Chondrocyte (in vitro differentiated cells): ENCODE measurements around the gene GABRG3. TPM values are rescaled to one million over a fixed set of nuclear protein-coding genes. Genes with fewer than 3 reads are reported as not detected.

Source experiments
- DNase-seq: peaks from one replicate; pipeline ENCODE4 v3.0.0; 2021; ENCODE audit warnings: mixed read lengths, low spot score
- H3K27ac Mint-ChIP-seq: one replicate; pipeline ENCODE4 v1.8.0; 2021; ENCODE audit warnings: mild to moderate bottlenecking, moderate library complexity, mixed read lengths; ENCODE audit not compliant: unreplicated experiment
- H3K27me3 Mint-ChIP-seq: 2 replicates; pipeline ENCODE4 v1.8.0; 2021; ENCODE audit warnings: low read depth, mixed read lengths
- H3K36me3 Mint-ChIP-seq: 2 replicates; pipeline ENCODE4 v1.8.0; 2021; ENCODE audit warnings: low read depth, mixed read lengths
- H3K4me1 Mint-ChIP-seq: 2 replicates; pipeline ENCODE4 v1.8.0; 2021; ENCODE audit warnings: low read depth, mild to moderate bottlenecking, mixed read lengths
- H3K4me3 Mint-ChIP-seq: one replicate; pipeline ENCODE4 v1.8.0; 2021; ENCODE audit warnings: mild to moderate bottlenecking, moderate library complexity, mixed read lengths; ENCODE audit not compliant: unreplicated experiment
- H3K9me3 Mint-ChIP-seq: 2 replicates; pipeline ENCODE4 v1.8.0; 2021; ENCODE audit warnings: low read depth, mixed read lengths
- CTCF ChIP-seq: fragments of 200-600 bp; sonication (generic); IDR thresholded peaks from 2 replicates; pipeline ENCODE4 v1.5.0; 2021; ENCODE audit warnings: antibody characterized with exemption, mild to moderate bottlenecking, moderate library complexity
- total RNA-seq: library from RNA; stranded (reverse); gene quantifications from 3 replicates; pipeline ENCODE4 v1.2.1, GENCODE V29; 2021

Gene GABRG3
- total RNA-seq, 1 donor from 2014 or later, result not detected

DNA sequence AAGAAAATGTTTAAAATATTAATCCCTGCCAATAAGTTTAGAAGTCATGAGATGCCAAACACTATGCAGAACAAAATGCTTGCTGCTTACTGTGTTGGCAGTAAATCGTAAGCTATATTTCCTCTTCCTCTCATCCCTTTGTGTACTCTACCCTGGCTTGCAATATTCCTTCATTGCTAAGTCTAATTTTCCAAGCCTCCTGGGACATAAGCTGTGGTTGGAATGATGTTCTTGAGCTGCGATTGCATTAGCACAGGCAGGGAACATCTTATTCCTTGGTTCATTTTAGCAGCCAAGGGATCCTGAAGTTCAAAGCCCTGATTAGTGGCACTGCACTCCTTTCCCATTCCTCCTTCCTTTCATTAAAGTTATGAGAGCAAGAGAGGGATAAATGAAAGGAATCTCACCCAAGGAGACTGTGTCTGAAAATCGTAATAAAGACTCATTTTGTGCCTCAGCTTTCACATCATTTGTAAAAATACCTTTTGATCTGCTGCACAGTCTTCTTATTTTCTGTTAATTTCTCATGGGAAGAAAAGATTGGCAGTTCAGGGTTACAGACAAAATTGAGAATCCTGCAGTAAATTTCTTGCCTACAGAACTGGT, 592.9 kb downstream of the GABRG3 start:
- Mint-ChIP-seq H3K36me3 (peaks cover 6% of the 10 kb centered on the region), H3K4me1 (peaks cover 6% of the 10 kb centered on the region), H3K4me3 (no peak overlapping the region), H3K27me3 (no peaks in the 10 kb centered on the region), H3K9me3 (peaks cover 32% of the 10 kb centered on the region), H3K27ac (no peak overlapping the region)
- no peak for TF ChIP-seq CTCF
- DNase-seq, result no peak

DNA sequence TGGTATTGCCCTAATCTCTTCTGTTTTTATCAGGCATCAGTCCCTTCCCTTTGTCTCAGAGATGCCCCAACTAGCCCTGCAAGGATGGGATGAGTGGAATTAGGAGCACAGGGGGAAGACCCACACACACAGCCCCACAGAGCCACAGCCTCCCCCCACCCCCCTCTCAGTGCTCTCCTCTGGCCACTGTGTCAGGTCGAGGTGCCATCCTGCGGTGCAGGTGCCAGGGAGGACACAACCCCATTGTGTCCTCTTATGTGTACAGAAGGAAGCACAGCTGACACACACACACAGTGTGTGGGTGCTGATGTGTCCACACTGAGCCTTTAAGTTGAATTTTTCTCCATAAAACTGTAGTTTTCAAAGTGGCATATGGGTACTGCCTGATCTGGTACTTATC, 593.7 kb downstream of the GABRG3 start:
- Mint-ChIP-seq H3K4me1 (peaks cover 6% of the 10 kb centered on the region), H3K27ac (no peak overlapping the region), H3K36me3 (peaks cover 4% of the 10 kb centered on the region), H3K9me3 (peaks cover 24% of the 10 kb centered on the region), H3K4me3 (no peak overlapping the region), H3K27me3 (no peaks in the 10 kb centered on the region)
- TF ChIP-seq CTCF, result no peak
- no peak for DNase-seq

GRCh38 chr15:27570746-27571145, 599.8 kb downstream of the GABRG3 start:
- no peaks in the 10 kb centered on the region for H3K36me3 Mint-ChIP-seq

DNA sequence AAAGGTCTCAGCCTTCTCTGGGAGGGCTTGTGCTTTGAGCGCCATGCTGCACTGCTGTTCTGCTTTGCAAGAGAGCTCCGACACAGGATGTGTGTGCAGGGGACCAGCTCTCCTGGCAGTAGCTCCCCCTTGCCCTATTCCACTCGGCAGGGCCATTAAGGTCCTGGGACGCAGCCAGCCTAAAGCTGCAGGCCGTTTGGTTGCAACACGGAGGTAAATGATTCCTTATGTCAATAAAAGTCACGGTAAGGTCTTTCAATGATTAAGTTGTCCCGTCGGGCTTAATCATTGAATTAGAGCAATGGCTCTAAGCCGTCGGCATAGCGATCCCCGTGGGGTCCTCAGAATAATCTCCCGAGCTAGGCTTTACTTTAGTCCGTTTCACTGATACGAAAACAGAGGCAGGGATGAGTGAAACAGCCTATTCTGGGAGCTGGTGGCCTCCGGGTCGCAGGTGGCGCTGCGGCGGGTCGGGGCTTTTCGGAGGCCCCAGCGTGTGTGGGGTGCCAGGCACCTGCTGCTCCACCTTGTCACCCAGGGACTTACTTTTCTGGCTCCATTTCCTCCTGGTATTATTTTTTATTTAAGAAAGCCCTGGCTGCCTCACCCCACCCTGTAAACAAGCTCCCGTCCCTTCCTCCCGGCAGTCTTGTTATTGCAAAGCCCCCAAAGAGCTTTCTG, 603.0 kb downstream of the GABRG3 start:
- Mint-ChIP-seq H3K27me3 (no peaks in the 10 kb centered on the region), H3K4me1 (no peaks in the 10 kb centered on the region), H3K27ac (no peak overlapping the region), H3K36me3 (peaks cover 2% of the 10 kb centered on the region), H3K9me3 (peaks cover 10% of the 10 kb centered on the region), H3K4me3 (no peak overlapping the region)
- no peak for DNase-seq
- TF ChIP-seq CTCF, result no peak

More at GRCh38 chr15:27570746-27571145, 599.8 kb downstream of the GABRG3 start:
- no peak for TF ChIP-seq CTCF
- no peak overlapping the region for H3K4me3 Mint-ChIP-seq
- H3K27ac Mint-ChIP-seq, result no peak overlapping the region
- H3K9me3 Mint-ChIP-seq, result no peaks in the 10 kb centered on the region
- no peak for DNase-seq
- H3K27me3 Mint-ChIP-seq, result no peaks in the 10 kb centered on the region
- H3K4me1 Mint-ChIP-seq, result peaks cover 2% of the 10 kb centered on the region

DNA sequence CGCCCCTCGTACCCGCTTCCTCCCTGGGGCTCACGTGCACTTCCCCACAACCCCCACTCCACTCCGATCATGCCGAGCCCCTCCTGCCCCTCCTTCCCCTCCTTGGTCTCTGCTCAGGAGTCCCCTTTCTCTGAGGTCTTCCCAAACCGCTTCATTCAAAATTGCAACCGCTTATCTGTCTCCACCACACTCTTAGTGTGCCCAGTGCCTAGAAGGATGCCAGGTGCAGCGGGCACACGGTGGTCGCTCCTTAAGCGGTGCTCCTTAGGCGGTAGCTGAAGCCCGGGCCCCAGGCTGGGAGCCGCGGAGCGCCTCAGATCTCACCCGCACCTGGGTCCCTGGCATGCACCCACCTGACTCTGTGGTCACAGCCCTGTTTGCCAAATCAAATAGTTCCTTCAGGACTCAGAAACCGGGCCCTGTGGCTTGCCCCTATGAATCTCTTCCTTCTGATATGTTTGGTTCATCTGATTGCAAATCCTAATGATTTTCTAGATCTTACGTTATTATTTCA, 603.6 kb downstream of the GABRG3 start:
- Mint-ChIP-seq H3K27ac (no peak overlapping the region), H3K27me3 (no peaks in the 10 kb centered on the region), H3K4me1 (no peaks in the 10 kb centered on the region), H3K4me3 (no peak overlapping the region), H3K9me3 (peaks cover 10% of the 10 kb centered on the region), H3K36me3 (peaks cover 2% of the 10 kb centered on the region)
- no peak for DNase-seq
- TF ChIP-seq CTCF, result no peak
